GM23338 (cell line): ENCODE results near the gene SESN2. TPM values are rescaled to one million over a fixed set of nuclear protein-coding genes. Genes with fewer than 3 reads are reported as not detected.

ENCODE experiments used
- ATAC-seq: fragments of 200-7000 bp; cut with Tn5 transposase; 3 replicates; pipeline ENCODE4 v1.9.1; 2020
- DNase-seq: peaks from one replicate; pipeline ENCODE4 v3.0.0-alpha.2; 2015; ENCODE audit warnings: low spot score
- H2AFZ ChIP-seq: fragments of 200-600 bp; sonication (generic); 2 replicates; pipeline ENCODE4 v1.8.0; 2016; ENCODE audit warnings: antibody characterized with exemption, mild to moderate bottlenecking, moderate library complexity
- H3F3A ChIP-seq: fragments of 200-600 bp; sonication (generic); replicated peaks from 2 replicates; pipeline ENCODE4 v1.8.0; 2017; ENCODE audit warnings: antibody characterized with exemption, mixed run types, low read depth
- H3K27ac ChIP-seq: fragments of 200-600 bp; sonication (generic); 2 replicates; pipeline ENCODE4 v1.6.1; 2016; ENCODE audit warnings: low read depth
- H3K27me3 ChIP-seq: fragments of 200-600 bp; sonication (generic); 2 replicates; pipeline ENCODE4 v1.8.0; 2016; ENCODE audit warnings: mild to moderate bottlenecking, mixed run types, moderate library complexity; ENCODE audit not compliant: insufficient read depth
- H3K36me3 ChIP-seq: fragments of 200-600 bp; sonication (generic); 2 replicates; pipeline ENCODE4 v1.8.0; 2016; ENCODE audit warnings: mild to moderate bottlenecking; ENCODE audit not compliant: insufficient read depth
- H3K4me1 ChIP-seq: fragments of 200-600 bp; sonication (generic); 2 replicates; pipeline ENCODE4 v1.8.0; 2016; ENCODE audit warnings: mild to moderate bottlenecking, moderate library complexity; ENCODE audit not compliant: insufficient read depth
- H3K4me2 ChIP-seq: fragments of 200-600 bp; sonication (generic); 2 replicates; pipeline ENCODE4 v1.7.1; 2017; ENCODE audit warnings: mixed run types
- H3K4me3 ChIP-seq: fragments of 200-600 bp; sonication (generic); 2 replicates; pipeline ENCODE4 v1.6.1; 2016; ENCODE audit warnings: mixed run types
- H3K79me2 ChIP-seq: fragments of 200-600 bp; sonication (generic); replicated peaks from 2 replicates; pipeline ENCODE4 v1.8.0; 2017; ENCODE audit warnings: mild to moderate bottlenecking; ENCODE audit not compliant: insufficient read depth
- H3K9me2 ChIP-seq: fragments of 200-600 bp; sonication (generic); 2 replicates; pipeline ENCODE4 v1.8.0; 2017; ENCODE audit not compliant: insufficient read depth
- H4K20me1 ChIP-seq: fragments of 200-600 bp; sonication (generic); replicated peaks from 2 replicates; pipeline ENCODE4 v1.8.0; 2017; ENCODE audit warnings: mild to moderate bottlenecking; ENCODE audit not compliant: insufficient read depth
- H3K27ac Mint-ChIP-seq: 2 replicates; pipeline ENCODE4 v1.8.0; 2020; ENCODE audit warnings: inconsistent platforms, mild to moderate bottlenecking, moderate library complexity, mixed read lengths
- H3K27me3 Mint-ChIP-seq: 3 replicates; pipeline ENCODE4 v1.8.0; 2022; ENCODE audit warnings: low read depth, mild to moderate bottlenecking, moderate library complexity, mixed read lengths, inconsistent platforms; ENCODE audit not compliant: insufficient read depth, poor library complexity
- H3K36me3 Mint-ChIP-seq: 3 replicates; pipeline ENCODE4 v1.8.0; 2021; ENCODE audit warnings: low read depth, mild to moderate bottlenecking, inconsistent platforms, moderate library complexity, mixed read lengths
- H3K4me1 Mint-ChIP-seq: 3 replicates; pipeline ENCODE4 v1.8.0; 2020; ENCODE audit warnings: mild to moderate bottlenecking, inconsistent platforms, mixed read lengths
- H3K4me3 Mint-ChIP-seq: 3 replicates; pipeline ENCODE4 v1.8.0; 2021; ENCODE audit warnings: moderate library complexity, mild to moderate bottlenecking, inconsistent platforms, mixed read lengths
- H3K9me3 Mint-ChIP-seq: 3 replicates; pipeline ENCODE4 v1.8.0; 2020; ENCODE audit warnings: moderate library complexity, mild to moderate bottlenecking, inconsistent platforms, mixed read lengths
- CREB1 ChIP-seq: fragments of 250-450 bp; sonication (Bioruptor Pico); IDR thresholded peaks from 2 replicates; pipeline ENCODE4 v1.5.0; 2020; ENCODE audit warnings: low read depth, mild to moderate bottlenecking, moderate library complexity
- CTCF ChIP-seq, 2 experiments: fragments of 200-600 bp in 1 of 2; sonication (generic) in 1 of 2; conservative IDR thresholded peaks; 2 replicates each; pipeline versions ENCODE4 v1.5.1 to v1.6.1; 2016 to 2017; ENCODE audit warnings: antibody characterized with exemption in 2 of 2, low read depth in 2 of 2, mild to moderate bottlenecking in 2 of 2, moderate library complexity in 1 of 2
- EZH2 ChIP-seq: fragments of 200-600 bp; sonication (generic); IDR thresholded peaks from one replicate; pipeline ENCODE4 v1.8.0; 2017; ENCODE audit warnings: antibody characterized with exemption, mild to moderate bottlenecking, low read depth; ENCODE audit not compliant: unreplicated experiment
- EZH2phosphoT487 ChIP-seq: fragments of 200-600 bp; sonication (generic); IDR thresholded peaks from one replicate; pipeline ENCODE4 v1.8.1; 2018; ENCODE audit warnings: antibody characterized with exemption; ENCODE audit not compliant: unreplicated experiment
- JUNB ChIP-seq: IDR thresholded peaks from one replicate; pipeline ENCODE4 v1.6.1; 2016; ENCODE audit warnings: antibody characterized with exemption; ENCODE audit not compliant: unreplicated experiment
- NANOG ChIP-seq: IDR thresholded peaks from 2 replicates; pipeline ENCODE4 v1.6.1; 2016; ENCODE audit warnings: antibody characterized with exemption, borderline replicate concordance
- POLR2AphosphoS5 ChIP-seq: IDR thresholded peaks from 2 replicates; pipeline ENCODE4 v1.6.1; 2016; ENCODE audit warnings: antibody characterized with exemption, low read depth
- STAT1 ChIP-seq: IDR thresholded peaks from one replicate; pipeline ENCODE4 v1.6.1; 2016; ENCODE audit warnings: antibody characterized with exemption; ENCODE audit not compliant: unreplicated experiment
- ZNF114 ChIP-seq: fragments of 250-450 bp; sonication (Bioruptor Pico); IDR thresholded peaks from 2 replicates; pipeline ENCODE4 v1.5.0; 2020; ENCODE audit warnings: mild to moderate bottlenecking, moderate library complexity
- ZNF331 ChIP-seq: fragments of 250-450 bp; sonication (Bioruptor Pico); IDR thresholded peaks from 2 replicates; pipeline ENCODE4 v1.5.0; 2020; ENCODE audit warnings: low read depth, mild to moderate bottlenecking, moderate library complexity
- ZNF462 ChIP-seq: fragments of 250-450 bp; sonication (Bioruptor Pico); IDR thresholded peaks from 2 replicates; pipeline ENCODE4 v1.5.0; 2020; ENCODE audit warnings: mild to moderate bottlenecking, moderate library complexity
- polyA plus RNA-seq: library from polyadenylated mRNA; unstranded; fragments of >200 nt; fragmentation: Nextera tagmentation; extraction: Ambion mirVana; gene quantifications from 2 replicates; pipeline ENCODE4 v1.2.1, GENCODE V29; 2016
- total RNA-seq: library from RNA; depleted of rRNA; stranded (reverse); fragments of >200 nt; shearing (Covaris generic); gene quantifications from 2 replicates; pipeline ENCODE4 v1.2.3, GENCODE V29; 2014
- TF ChIP-seq, protein P1 (sequence below): IDR thresholded peaks from 2 replicates; pipeline ENCODE4 v1.6.1; 2016; ENCODE audit warnings: antibody characterized with exemption

Gene SESN2
- total and polyA plus RNA-seq, 2 experiments from 2014 or later = 22.8 to 52.1 TPM

DNA sequence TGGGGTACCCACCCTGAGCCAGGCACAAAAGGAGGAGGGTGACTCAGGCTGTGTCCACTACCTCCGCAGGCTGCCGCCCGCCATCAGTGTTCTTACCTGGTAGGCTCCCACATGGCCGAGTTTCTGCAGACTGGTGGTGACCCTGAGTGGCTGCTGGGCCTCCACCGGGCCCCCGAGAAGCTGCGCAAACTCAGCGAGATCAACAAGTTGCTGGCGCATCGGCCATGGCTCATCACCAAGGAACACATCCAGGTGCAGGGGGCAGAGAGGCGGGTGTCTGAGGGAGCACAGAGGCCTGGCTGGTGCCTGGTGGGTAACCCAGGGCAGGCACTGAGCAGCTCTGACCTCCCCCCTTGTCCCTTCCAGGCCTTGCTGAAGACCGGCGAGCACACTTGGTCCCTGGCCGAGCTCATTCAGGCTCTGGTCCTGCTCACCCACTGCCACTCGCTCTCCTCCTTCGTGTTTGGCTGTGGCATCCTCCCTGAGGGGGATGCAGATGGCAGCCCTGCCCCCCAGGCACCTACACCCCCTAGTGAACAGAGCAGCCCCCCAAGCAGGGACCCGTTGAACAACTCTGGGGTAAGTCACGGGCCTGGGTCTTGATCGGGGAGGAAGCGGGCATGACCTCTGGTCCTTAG lies 13.0 kb downstream of the SESN2 start (continued):
- TF ChIP-seq CREB1 (no peak), CTCF (conservative IDR thresholded peaks at IDR 0.05; ENCODE audit: low read depth in 2 of 2) (no peak), ZNF114 (CRISPR knock-in tag) (no peak)

DNA sequence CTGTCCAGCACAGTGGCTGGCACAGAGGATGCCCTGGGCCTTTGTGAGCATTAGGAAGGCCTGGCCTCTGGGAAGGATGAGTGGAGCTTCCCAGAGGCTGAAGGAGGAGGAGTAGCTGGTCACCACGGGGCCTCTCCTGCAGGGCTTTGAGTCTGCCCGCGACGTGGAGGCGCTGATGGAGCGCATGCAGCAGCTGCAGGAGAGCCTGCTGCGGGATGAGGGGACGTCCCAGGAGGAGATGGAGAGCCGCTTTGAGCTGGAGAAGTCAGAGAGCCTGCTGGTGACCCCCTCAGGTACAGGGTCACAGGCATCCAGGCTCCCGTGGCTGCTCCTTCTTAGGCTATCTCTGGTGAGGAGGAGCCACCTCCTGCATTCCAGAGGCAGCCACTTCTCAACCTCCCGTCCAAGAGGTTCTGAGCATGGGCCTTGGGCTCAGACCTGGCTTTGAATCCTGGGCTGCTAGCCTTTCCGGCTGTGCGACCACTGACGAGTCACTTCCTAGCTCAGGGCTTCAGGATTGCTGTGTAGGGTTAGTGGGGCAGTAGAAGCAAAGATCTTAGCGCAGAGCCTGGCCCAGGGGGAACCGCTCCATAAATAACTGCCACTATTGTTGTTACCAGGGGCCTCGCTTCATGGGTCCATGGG lies 14.0 kb downstream of the SESN2 start:
- Histone ChIP-seq H3K4me2 (no peak overlapping the region), H3K79me2 (peaks cover 33% of the 10 kb centered on the region), H4K20me1 (peaks cover 30% of the 10 kb centered on the region), H3K27me3 (no peaks in the 10 kb centered on the region), H3K4me3 (no peak overlapping the region), H3K4me1 (no peaks in the 10 kb centered on the region), H3K36me3 (peaks cover 57% of the 10 kb centered on the region), H3K27ac (no peak overlapping the region), H3F3A (no peaks in the 10 kb centered on the region), H2AFZ (no peak overlapping the region), H3K9me2 (no peaks in the 10 kb centered on the region)
- ATAC-seq = no peak
- H3K9me3 Mint-ChIP-seq = no peaks in the 10 kb centered on the region
- no peak overlapping the region for H3K4me3 Mint-ChIP-seq
- no peak for DNase-seq
- peaks cover 83% of the 10 kb centered on the region for H3K36me3 Mint-ChIP-seq
- H3K4me1 Mint-ChIP-seq = peaks cover 2% of the 10 kb centered on the region; the same call in 2 of the 3 replicates
- H3K27ac Mint-ChIP-seq = no peak overlapping the region
- no peaks in the 10 kb centered on the region for H3K27me3 Mint-ChIP-seq
- TF ChIP-seq JUNB (no peak), CREB1 (no peak), CTCF (conservative IDR thresholded peaks at IDR 0.05; ENCODE audit: low read depth in 2 of 2) (no peak), STAT1 (no peak), NANOG (no peak), ZNF462 (CRISPR knock-in tag) (no peak), EZH2 (no peak), ZNF331 (CRISPR knock-in tag) (no peak), EZH2phosphoT487 (no peak), POLR2AphosphoS5 (no peak)
- TF ChIP-seq, protein P1, sequence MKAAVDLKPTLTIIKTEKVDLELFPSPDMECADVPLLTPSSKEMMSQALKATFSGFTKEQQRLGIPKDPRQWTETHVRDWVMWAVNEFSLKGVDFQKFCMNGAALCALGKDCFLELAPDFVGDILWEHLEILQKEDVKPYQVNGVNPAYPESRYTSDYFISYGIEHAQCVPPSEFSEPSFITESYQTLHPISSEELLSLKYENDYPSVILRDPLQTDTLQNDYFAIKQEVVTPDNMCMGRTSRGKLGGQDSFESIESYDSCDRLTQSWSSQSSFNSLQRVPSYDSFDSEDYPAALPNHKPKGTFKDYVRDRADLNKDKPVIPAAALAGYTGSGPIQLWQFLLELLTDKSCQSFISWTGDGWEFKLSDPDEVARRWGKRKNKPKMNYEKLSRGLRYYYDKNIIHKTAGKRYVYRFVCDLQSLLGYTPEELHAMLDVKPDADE = no peak
